Ascending aorta (tissue), 2 donors: ENCODE data around the gene AGAP1. TPM values are rescaled to one million over a fixed set of nuclear protein-coding genes. Genes with fewer than 3 reads are reported as not detected.

Experiments
- DNase-seq, 2 donors: peaks; one replicate each; pipeline ENCODE4 v3.0.0-alpha.2; 2019; ENCODE audit warnings: low spot score in 2 of 2
- H3K27ac ChIP-seq, 2 donors: fragments of 200-600 bp; sonication (generic); one replicate each; pipeline ENCODE4 v1.5.1; 2016 to 2017; ENCODE audit warnings: mild to moderate bottlenecking in 1 of 2
- H3K27me3 ChIP-seq: fragments of 200-600 bp; sonication (generic); one replicate; pipeline ENCODE4 v1.5.1; 2017
- H3K36me3 ChIP-seq, 2 donors: fragments of 200-600 bp; sonication (generic); one replicate each; pipeline ENCODE4 v1.5.1; 2016
- H3K4me1 ChIP-seq, 2 donors: fragments of 200-600 bp; sonication (generic); one replicate each; pipeline ENCODE4 v1.5.1; 2016 to 2017; ENCODE audit warnings: mild to moderate bottlenecking in 1 of 2
- H3K4me3 ChIP-seq, 2 donors: fragments of 200-600 bp; sonication (generic); one replicate each; pipeline ENCODE4 v1.5.1; 2016 to 2017; ENCODE audit warnings: mild to moderate bottlenecking in 1 of 2
- H3K9me3 ChIP-seq, 2 donors: fragments of 200-600 bp; sonication (generic); one replicate each; pipeline ENCODE4 v1.5.1; 2016
- intact Hi-C: fragments of 100-400 bp; cut with DNase I; formaldehyde crosslinking; loops from one replicate; pipeline ENCODE4 v1.15.1; 2023
- total RNA-seq: library from RNA; depleted of rRNA; stranded (reverse); fragments of >200 nt; gene quantifications from one replicate; pipeline ENCODE4 v1.1.0, GENCODE V29; 2016
- TF ChIP-seq, protein P1 (sequence below), 3 experiments: fragments of 200-600 bp in 2 of 3; fragments of 450-650 bp in 1 of 3; sonication (generic) in 2 of 3; IDR thresholded peaks; one replicate each; pipeline ENCODE4 v1.5.1; 2016 to 2019; ENCODE audit warnings: antibody characterized with exemption in 3 of 3, mild to moderate bottlenecking in 1 of 3, moderate library complexity in 1 of 3

Gene AGAP1
- total RNA-seq, 1 donor from 2014 or later = 19.7 TPM

DNA sequence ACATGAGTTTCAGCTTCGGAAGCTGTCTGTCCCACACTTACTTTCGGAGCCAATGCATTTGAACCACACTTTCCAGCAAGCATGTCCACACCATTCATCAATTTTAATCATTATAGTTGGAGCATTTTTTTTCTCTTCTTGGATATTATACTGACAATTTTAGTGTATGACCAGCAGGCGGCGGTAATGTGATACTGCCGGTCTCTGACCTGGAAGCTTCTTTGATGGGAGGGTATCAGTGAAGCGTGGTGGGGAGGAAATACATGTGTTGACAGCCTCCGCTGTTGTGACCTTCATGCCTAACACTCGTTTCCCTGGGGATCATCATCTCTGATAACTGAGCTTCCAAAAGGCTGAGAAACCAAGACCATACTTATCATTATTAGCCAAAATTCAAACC lies 442.6 kb downstream of the AGAP1 start:
- H3K36me3 ChIP-seq = peaks cover 6 to 9% of the 10 kb centered on the region in 2 donors
- TF ChIP-seq, protein P1, sequence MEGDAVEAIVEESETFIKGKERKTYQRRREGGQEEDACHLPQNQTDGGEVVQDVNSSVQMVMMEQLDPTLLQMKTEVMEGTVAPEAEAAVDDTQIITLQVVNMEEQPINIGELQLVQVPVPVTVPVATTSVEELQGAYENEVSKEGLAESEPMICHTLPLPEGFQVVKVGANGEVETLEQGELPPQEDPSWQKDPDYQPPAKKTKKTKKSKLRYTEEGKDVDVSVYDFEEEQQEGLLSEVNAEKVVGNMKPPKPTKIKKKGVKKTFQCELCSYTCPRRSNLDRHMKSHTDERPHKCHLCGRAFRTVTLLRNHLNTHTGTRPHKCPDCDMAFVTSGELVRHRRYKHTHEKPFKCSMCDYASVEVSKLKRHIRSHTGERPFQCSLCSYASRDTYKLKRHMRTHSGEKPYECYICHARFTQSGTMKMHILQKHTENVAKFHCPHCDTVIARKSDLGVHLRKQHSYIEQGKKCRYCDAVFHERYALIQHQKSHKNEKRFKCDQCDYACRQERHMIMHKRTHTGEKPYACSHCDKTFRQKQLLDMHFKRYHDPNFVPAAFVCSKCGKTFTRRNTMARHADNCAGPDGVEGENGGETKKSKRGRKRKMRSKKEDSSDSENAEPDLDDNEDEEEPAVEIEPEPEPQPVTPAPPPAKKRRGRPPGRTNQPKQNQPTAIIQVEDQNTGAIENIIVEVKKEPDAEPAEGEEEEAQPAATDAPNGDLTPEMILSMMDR (IDR thresholded peaks at IDR 0.05) = no peak
- H3K9me3 ChIP-seq = no peaks in the 10 kb centered on the region
- H3K4me1 ChIP-seq = no peaks in the 10 kb centered on the region
- no peaks in the 10 kb centered on the region for H3K27me3 ChIP-seq
- intact Hi-C loops = no loop called here
- H3K4me3 ChIP-seq = no peak overlapping the region
- no peak overlapping the region for H3K27ac ChIP-seq
- no peak for DNase-seq

- H3K9me3 ChIP-seq = no peaks in the 10 kb centered on the region
- H3K27ac ChIP-seq = no peak overlapping the region
- H3K4me3 ChIP-seq = no peak overlapping the region
- peaks cover under 1 to 5% of the 10 kb centered on the region in 2 donors for H3K36me3 ChIP-seq
- no peaks in the 10 kb centered on the region for H3K27me3 ChIP-seq
- TF ChIP-seq, protein P1 (IDR thresholded peaks at IDR 0.05) = no peak
- no peak for DNase-seq
- no peaks in the 10 kb centered on the region for H3K4me1 ChIP-seq
- intact Hi-C loops = no loop called here
These were observed 443.2 kb downstream of the AGAP1 start for GRCh38 chr2:235937087-235937486.

- Histone ChIP-seq H3K4me3 (no peak overlapping the region), H3K27ac (no peak overlapping the region), H3K4me1 (no peaks in the 10 kb centered on the region), H3K36me3 (peaks cover 0 to 3% of the 10 kb centered on the region in 2 donors), H3K9me3 (no peaks in the 10 kb centered on the region), H3K27me3 (no peaks in the 10 kb centered on the region)
- intact Hi-C loops = no loop called here
- TF ChIP-seq, protein P1 (IDR thresholded peaks at IDR 0.05) = no peak
- no peak for DNase-seq
These were observed 443.7 kb downstream of the AGAP1 start for GRCh38 chr2:235937526-235937925.

DNA sequence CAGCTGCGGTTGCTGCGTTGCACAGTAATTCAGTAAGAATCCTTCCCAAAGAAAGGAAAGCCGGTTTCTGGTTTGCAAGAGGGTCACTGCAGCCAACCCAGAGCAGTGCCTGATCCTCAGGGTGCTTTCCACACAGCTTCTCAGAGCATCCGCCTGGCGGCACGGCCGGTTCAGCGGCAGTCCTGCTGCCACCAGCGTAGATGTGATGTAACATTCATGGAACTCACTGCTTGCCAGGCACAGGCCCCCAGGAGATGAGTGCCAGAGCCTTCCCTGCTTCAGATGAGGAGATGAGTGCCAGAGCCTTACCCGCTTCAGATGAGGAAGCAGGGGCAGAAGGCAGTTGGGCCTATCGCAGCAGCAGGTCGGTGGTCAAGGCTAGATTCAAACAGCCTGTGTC lies 444.1 kb downstream of the AGAP1 start:
- TF ChIP-seq, protein P1 (IDR thresholded peaks at IDR 0.05) = no peak
- H3K9me3 ChIP-seq = no peaks in the 10 kb centered on the region
- H3K36me3 ChIP-seq = no peaks in the 10 kb centered on the region
- no peak for DNase-seq
- no peaks in the 10 kb centered on the region for H3K27me3 ChIP-seq
- H3K27ac ChIP-seq = no peak overlapping the region
- H3K4me1 ChIP-seq = no peaks in the 10 kb centered on the region
- no peak overlapping the region for H3K4me3 ChIP-seq
- intact Hi-C loops = no loop called here

DNA sequence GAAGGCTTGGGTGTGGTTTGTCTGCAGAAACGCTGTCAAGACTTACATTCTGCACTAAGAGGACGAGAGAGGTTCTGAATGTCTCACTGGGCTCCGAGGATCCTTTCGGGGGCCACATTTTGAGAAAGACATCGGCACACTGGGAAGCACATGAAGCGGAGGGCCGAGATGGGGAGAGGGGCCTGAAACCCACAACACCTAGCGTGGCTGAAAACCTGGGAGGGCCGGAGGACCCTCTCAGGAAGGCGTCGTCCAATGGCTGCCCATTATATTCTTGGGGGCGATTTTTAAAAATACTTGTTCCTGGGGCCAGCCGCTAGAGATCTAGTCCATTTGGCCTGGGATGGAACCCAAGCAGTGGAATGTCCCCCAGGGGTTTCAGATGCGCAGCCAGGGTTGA lies 444.8 kb downstream of the AGAP1 start:
- no peak for DNase-seq
- Histone ChIP-seq H3K27me3 (no peaks in the 10 kb centered on the region), H3K4me3 (no peak overlapping the region), H3K27ac (no peak overlapping the region), H3K4me1 (no peaks in the 10 kb centered on the region), H3K36me3 (no peaks in the 10 kb centered on the region), H3K9me3 (no peaks in the 10 kb centered on the region)
- intact Hi-C loops = no loop called here
- TF ChIP-seq, protein P1 (IDR thresholded peaks at IDR 0.05) = no peak

DNA sequence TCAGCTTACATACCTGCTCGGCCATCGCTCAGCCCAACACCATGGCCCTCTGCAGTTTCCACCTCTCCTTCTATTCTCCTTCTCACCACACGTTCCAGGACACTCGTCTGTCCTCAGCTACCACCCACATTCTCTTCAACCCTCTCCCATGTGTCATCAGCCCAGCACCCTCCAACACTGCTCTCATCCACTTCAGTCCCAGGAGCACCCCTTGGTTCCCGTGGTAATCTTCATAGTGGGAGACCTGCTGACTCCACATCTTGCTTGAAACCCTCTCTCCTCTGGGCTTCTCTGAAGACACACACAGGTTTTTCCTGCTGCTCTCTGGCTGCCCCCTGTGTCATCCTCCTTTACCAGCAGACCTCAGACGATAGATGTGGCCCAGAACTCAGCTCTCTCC lies 445.6 kb downstream of the AGAP1 start:
- Histone ChIP-seq H3K9me3 (no peaks in the 10 kb centered on the region), H3K27ac (no peak overlapping the region), H3K27me3 (no peaks in the 10 kb centered on the region), H3K4me3 (no peak overlapping the region), H3K4me1 (no peaks in the 10 kb centered on the region), H3K36me3 (no peaks in the 10 kb centered on the region)
- DNase-seq = no peak
- TF ChIP-seq, protein P1 (IDR thresholded peaks at IDR 0.05) = no peak
- intact Hi-C loops = no loop called here
